Stimulated activated CD8-positive, alpha-beta memory T cell treated with anti-CD3 and anti-CD28 coated beads, Interleukin-12 subunit alpha, Interleukin-12 subunit beta, amount 100 ng/mL, for 4 hours (primary cell): ENCODE results near the gene BAHD1.

Experiments used
- DNase-seq: peaks from one replicate; pipeline ENCODE4 v3.0.0-alpha.2; 2020; ENCODE audit warnings: low read depth

Gene BAHD1

DNA sequence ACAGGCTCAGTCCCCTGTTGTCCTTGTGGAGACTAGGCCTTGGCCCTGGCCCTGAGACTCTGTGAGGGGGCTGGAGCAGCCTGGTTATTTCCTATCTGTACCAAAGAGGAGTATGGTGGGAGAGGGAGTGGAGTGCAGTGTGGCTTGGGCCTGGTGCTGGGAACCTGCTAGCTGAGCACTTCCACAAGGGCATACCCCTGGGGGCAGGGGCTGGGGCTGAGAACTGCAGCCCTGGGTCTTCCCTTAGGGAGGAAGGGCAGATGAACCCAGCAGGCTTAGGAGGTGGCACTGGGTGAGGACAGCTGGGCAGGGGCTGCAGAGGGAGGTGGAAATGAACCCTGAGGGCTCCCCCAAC is 26.5 kb downstream of the BAHD1 start:
- DNase-seq: no peak

DNA sequence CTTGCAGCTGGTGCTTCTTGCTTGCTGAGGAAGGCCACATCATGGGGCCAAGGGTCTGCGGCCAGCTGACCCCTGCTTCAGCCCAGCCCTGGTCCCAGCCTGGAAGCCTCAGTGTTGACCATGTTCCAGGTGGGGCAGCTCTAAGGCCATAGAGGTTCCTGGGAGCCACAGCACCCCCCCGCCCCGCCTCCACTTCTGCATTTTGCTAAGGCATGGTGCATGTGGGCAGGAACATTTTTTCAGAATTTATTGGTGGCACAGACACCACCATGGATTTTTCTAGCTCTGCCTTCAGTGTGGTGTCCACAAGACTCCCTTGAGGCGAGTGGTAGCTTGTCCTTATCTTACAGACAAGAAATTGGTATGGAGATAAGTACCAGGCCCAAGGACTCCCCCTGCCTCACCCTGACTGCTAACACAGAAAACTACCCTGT is 28.2 kb downstream of the BAHD1 start:
- no peak for DNase-seq

DNA sequence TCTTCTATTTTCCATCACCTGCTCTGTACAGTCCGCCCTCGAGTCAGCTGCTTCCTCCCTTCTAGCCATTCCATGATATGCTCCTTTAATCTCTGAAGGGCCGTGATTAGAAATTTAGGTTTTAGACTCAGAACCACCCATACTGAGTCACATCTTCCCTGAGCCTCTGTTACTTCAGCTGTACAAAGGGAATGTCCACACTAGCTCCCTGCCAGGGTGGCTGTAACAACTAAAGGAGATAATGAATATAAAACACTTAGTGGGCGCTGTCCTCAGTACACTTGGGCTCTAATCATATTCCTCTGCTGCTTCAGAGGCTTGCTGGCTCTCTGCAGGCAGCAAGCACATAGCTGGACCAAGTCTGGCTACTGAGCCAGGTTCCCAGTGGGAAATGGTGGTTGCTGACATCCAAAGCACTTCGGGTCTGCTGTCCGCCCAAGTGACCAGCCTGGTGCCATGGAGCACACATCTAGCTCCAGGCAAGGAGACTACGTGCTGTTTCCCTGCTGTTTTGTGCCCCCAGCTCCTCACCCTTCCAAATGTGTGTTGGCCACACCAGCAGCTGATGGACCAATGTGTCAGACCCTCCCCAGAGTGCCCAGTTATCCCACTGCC is 29.1 kb downstream of the BAHD1 start:
- no peak for DNase-seq

DNA sequence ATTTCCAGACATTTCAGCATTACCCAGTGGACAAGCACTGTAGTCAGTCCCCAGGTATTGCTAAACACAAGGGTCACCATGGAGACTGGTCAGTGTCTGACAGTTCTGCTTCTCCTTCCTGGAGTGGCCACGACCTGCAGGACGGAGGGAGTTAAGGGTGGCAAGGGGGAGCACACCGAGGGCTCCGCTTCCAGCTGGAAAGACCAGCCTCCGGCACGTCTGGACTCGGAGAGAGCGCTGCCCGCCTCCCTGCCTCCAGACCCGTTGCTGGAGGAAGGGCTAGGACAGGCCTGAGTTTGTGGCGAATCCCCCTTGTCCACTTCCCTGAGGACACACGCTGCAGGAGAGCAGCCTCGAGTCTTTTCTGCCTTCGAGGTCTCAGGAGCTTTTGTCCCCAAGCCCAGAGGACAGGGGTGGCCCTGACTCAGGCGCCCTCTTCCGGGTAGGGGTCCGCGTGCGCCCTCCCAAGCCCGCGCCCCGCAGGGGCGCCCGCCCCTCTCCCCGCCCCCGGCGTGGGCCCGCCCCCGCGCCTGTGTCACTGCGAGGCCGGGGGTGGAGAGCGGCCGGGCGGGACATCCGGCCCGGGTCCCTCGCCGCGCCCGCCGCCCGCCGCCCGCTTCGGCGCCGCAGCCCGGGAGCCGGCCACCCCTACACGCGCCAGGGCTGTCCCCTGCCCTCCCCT is 29.8 kb downstream of the BAHD1 start, which contains the start of gene CHST14:
CHST14 (plus strand) TSS at position 562 of the 682 bp plus-strand sequence. CDS start 230 bp downstream, outside the sequence.
- DNase-seq: peak; percentile 51

DNA sequence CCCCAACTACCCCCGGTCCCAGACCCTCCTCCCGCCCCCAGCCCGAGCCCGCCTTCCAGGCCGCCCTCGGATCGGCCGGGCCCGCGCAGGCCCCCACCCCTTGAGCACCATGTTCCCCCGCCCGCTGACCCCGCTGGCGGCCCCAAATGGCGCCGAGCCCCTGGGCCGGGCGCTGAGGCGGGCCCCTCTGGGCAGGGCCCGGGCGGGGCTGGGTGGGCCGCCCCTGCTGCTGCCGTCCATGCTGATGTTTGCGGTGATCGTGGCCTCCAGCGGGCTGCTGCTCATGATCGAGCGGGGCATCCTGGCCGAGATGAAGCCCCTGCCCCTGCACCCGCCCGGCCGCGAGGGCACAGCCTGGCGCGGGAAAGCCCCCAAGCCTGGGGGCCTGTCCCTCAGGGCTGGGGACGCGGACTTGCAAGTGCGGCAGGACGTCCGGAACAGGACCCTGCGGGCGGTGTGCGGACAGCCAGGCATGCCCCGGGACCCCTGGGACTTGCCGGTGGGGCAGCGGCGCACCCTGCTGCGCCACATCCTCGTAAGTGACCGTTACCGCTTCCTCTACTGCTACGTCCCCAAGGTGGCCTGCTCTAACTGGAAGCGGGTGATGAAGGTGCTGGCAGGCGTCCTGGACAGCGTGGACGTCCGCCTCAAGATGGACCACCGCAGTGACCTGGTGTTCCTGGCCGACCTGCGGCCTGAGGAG is 30.5 kb downstream of the BAHD1 start:
- no peak for DNase-seq

DNA sequence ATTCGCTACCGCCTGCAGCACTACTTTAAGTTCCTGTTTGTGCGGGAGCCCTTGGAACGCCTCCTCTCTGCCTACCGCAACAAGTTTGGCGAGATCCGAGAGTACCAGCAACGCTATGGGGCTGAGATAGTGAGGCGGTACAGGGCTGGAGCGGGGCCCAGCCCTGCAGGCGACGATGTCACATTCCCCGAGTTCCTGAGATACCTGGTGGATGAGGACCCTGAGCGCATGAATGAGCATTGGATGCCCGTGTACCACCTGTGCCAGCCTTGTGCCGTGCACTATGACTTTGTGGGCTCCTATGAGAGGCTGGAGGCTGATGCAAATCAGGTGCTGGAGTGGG is 31.0 kb downstream of the BAHD1 start:
- DNase-seq: no peak

DNA sequence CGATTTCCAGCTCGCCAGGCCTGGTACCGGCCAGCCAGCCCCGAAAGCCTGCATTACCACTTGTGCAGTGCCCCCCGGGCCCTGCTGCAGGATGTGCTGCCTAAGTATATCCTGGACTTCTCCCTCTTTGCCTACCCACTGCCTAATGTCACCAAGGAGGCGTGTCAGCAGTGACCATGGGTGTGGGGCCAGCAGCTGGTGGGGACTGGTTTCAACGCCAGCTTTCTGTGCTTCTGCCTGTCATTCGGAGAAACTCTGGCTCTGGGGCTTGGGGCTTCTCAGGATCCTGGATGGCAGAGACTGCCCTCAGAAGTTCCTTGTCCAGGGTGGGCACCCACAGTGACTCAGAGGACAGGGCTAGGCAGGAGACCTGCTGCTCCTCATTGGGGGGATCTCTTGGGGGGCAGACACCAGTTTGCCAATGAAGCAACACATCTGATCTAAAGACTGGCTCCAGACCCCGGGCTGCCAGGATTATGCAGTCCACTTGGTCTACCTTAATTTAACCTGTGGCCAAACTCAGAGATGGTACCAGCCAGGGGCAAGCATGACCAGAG is 31.5 kb downstream of the BAHD1 start:
- no peak for DNase-seq

DNA sequence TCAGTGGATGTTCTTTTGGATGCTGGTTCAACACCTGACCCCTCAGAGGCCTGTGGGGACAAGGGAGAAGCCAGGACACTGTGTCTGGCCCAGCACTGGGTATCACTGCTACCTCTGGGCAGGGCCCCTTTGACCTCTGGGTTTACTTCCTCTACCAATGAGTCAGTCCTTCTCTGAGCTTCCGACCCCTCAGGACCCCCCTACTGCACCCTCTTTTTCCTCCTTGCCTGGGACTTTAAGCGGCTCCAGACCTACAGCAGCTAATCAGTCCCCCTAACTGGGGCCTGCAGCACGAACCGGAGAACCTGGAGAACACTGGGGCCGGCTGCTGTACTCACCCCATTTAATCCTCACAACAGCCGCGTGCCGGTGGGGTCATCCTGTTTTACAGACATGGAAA is 33.8 kb downstream of the BAHD1 start:
- DNase-seq: no peak

DNA sequence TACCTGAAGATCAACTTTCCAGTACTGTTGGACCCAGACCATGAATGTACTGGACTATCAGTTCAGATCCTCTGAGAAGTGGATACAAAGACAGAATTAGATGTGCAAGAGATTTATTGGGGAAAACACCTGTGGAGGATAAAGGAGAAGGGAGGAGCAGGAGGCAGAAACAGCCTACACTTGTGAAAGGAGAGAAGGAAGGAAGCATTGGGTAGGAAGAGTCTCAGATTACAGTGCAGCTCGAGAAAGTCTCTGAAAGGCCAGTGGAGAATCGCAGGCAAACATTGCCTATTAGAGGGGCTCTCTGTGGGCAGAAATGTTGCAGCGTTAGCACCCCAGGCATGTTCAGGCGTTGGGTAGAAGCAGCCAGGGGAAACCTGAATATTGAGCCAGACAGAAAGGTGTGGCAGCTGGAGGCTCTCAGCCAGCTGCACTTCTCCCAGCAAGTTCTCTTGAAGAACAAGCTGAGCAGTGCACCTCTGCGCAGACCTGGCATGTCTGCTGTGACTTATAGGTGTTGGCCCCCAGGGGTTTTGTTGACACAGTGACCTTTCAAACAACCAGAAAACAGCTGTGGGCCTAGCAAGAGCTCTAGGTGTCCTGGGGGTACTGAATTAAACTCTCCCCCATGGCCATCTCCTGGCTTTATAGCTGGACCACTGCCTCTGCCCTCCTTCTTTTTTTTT is 37.0 kb downstream of the BAHD1 start:
- DNase-seq: no peak

DNA sequence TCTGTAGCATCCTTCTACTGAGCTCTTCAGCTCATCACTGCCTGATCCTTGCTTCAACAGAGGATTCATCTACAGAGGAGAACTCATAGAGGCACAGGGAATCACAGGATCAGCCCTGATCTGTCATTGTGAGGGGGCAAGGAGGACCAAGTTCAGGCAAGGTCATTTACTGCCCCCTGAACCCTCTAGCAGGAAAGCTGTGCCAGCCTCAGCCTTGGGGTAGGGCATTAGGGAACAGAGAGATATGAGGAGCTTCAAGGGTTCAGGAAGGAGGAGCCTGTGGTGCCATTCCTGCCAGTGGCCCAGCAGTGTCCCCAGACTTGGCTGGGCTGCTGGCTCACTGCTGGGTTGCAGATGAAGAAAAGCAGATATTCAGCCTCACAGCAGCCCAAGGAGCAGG is 38.3 kb downstream of the BAHD1 start:
- no peak for DNase-seq

DNA sequence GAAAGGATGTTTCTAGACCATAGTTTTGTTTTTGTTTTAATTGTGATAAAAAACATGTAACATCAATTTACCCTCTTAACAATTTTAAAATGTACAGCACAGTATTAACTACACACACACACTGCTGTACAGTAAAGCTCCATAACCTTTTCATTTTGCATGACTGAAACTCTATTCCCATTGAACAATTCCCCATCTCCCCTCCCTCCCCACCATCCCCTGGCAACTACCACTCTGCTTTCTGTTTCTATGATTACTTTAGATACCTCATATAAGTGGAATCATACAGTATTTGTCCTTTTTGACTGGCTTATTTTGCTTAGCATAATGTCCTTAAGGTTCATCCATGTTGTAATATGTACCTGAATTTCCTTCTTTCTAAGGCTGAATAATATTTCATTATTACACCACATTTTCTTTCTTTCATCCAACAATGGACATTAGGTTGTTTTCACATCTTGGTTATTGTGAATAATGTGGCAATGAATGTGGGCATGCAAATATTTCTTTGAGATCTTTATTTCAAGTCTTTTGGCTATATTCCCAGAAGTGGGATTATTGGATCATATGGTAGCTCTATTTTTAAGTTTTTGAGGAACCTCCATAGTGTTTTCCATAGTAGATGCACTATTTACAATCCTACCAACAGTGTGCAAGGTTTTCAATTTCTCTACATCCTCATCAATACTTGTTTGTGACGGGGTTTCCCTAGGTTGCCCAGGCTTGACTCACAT is 40.8 kb downstream of the BAHD1 start:
- DNase-seq: no peak

DNA sequence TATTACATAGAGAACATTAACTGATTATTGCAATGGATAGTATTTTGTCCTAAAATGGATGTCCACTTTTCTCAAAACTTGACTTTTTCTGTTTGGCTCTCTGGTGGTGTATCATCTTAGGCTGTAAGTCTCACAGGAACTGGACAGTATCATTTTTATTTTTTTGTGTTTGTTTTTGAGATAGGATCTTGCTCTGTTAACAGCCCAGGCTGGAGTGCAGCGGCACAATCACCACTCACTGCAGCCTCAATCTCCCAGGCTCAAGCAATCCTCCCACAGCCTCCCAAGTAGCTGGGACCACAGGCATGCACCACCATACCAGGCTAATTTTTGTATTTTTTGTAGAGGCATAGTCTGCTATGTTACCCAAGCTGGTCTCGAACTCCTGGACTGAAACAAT is 43.2 kb downstream of the BAHD1 start:
- no peak for DNase-seq

DNA sequence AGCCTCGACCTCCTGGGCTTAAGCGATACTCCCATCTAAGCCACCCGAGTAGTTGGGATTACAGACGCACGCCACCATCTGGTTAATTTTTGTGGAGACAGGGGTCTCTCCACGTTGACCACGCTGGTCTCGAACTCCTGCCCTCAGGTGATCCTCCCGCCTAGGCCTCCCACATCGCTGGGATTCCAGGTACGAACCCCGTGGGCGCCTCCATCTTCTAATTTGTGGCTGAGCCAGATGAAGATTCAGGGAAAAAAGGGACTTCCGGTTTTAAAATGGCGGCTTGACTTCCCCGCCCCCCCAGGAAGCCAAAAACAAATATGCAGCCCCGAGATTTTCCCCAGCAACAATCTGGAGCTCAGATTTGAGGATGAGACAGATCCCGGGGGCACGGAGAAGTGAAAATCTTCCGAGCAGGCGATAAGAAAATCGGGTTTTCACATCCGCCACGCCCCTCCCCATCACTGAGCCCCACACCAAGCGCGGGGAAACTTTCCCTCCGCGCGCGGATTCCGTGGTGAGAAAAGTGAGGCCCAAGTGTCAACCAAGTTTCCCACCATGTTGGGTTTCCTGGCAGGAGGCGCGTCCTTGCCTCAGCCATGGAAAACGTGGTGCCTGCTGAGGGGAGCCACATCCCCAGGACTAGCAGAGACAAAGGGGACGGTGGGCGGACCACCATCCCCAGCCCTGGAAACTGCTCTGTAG is 45.5 kb downstream of the BAHD1 start:
- no peak for DNase-seq

DNA sequence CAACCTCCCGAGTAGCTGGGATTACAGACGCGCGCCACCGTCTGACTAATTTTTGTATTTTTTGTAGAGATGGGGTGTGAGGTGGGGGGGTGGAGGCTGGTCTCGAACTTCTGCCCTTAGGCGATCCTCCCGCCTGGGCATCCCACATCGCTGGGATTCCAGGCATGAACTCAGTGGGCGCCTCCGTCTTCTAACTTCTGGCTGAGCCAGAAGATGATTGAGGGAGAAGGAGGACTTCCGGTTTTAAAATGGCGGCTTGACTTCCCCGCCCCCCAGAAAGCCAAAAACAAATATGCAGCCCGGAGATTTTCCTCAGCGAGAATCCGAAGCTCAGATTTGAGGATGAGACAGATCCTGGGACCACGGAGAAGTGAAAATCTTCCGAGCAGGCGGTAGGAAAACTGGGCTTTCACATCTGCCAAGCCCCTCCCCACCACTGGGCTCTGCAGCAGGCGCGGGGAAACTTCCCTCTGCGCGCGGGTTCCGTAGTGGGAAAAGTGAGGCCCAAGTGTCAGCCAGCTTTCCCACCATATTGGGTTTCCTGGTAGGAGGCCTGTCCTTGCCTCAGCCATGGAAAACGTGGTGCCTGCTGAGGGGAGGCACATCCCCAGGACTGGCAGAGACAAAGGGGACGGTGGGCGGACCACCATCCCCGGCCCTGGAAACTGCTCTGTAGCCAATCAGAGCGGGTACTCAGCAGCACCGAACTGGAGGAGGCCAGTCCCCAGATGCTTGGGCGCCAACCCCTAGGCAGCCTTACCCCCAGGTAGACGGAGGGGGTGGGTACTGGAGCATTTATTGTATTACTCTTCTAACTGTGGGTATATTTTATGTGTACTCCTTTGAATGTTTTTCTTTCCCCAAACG is 47.3 kb downstream of the BAHD1 start:
- DNase-seq: no peak

DNA sequence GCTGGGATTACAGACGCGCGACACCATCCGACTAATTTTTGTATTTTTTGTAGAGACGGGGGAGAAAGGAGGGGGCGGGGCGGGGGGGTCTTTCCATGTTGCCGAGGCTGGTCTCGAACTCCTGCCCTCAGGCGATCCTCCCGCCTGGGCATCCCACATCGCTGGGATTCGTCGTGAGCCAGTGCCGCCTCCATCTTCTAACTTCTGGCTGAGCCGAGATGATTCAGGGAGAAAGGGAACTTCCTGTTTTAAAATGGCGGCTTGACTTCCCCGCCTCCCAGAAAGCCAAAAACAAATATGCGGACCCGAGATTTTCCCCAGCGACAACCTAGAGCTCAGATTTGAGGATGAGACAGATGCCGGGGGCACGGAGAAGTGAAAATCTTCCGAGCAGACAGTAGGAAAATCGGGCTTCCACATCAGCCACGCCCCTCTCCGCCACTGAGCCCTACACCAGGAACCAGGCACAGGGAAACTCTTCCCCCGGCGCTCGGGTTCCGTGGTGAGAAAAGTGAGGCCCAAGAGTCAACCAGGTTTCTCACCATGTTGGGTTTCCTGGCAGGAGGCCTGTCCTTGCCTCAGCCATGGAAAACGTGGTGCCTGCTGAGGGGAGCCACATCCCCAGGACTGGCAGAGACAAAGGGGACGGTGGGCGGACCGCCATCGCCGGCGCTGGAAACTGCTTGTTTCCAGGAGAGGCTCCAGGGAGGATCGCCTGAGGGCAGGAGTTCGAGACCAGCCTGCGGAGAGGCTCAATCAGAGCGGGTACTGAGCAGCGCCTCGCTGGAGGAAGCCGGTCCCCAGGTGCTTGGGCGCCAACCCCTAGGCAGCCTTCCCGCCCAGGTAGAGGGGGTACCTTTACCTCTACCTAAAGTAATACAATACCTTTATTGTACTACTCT is 48.8 kb downstream of the BAHD1 start:
- DNase-seq: no peak

DNA sequence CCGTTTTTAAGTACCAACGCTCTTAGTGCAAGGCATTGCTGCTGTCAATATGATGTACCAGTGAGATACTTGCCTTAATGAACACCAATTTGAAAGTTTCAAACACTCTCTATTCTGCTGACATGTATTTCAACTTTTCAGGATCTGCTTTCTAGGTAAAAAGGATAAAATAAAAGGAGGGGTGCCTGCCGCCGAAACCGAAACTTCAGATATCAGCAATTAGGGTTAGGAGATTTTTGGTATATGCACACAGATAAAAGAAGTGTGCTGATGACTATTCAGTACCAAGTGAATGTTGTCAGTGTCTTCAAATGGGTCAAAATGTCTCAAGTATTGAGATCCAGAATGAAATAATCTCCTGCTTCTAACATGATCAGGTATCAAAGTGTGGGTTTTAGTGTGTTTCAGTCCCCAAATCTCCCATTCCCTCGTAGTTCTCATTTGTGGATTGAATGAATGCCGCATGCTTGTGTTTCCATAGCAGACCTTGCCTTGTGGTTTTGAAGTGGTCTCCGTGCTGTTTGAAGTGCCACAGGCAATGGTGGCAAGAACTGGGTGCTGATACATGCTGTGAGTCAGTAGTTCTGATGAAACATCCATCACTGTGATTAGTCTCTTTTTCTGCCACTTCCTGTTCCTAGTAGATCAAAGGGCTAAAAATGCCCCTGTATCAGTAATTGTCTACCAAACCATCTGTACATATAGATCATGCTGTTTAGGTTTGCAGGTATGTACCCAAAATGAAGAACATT is 52.5 kb downstream of the BAHD1 start:
- DNase-seq: no peak

DNA sequence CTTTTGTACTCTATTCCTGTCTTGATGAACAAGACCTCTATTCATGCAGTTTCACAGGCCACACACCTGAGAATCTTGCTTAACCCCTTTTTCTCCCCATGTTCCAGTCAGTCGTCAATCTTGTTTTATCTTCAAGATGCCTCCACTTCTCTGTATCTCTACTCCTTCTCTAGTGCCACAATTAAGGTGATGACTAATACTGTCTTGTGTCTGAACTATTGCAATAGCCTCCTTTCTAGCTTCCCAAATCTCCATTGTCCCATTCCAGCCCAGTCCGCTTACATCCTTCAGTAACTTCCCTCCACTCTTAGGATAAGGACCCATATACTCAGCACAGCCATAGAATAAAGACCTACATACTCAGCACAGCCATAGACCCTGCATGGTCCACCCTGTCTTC is 54.8 kb downstream of the BAHD1 start:
- DNase-seq: no peak

DNA sequence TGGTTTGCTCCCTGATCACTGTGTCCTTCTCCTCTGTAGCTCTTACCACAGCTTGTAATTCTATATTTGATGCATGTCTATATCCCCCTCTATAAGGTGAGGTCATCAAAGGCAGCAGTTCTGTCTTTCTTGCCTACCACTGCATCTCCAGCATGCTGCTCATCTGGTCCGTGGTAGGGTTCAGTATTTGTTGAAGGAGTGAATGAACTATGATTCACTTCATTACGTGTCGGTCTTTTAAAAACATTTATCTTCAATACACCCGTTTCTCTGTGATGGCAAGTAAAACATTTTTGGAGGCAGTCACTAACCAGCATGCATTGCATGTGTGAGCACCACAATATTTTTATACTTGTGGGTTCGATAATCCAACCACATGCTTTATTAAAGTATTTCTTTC is 57.7 kb downstream of the BAHD1 start:
- no peak for DNase-seq

DNA sequence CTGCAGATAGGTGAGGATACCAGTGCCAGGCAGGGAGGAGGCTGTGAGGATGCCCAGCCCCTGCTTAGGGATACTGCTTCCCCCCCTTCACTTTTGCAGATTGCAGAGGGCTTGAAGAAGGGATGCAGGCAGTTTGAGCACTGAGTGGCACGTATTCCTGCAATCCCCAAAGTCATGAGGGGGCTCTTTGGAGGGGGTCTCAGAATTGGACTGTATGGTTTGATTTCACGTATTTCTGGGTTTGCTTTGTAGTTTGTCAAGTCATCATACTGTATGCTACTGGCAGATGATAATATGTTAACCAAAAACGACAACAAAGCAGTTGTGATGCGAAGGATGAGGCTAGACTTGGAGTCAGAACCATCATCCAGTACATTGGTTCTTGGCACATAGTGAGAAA is 58.1 kb downstream of the BAHD1 start:
- DNase-seq: no peak
